ENCODE measurements around the gene NLK. TPM values are rescaled to one million over a fixed set of nuclear protein-coding genes. Genes with fewer than 3 reads are reported as not detected.
"Not testable (repeated sequence)": the region's sequence is repeated elsewhere in the genome, so short reads cannot be mapped to it uniquely, and the experiment has no call there.

NLK gene
- total RNA-seq, 1 experiment from 2014 or later = 12.8 TPM

DNA sequence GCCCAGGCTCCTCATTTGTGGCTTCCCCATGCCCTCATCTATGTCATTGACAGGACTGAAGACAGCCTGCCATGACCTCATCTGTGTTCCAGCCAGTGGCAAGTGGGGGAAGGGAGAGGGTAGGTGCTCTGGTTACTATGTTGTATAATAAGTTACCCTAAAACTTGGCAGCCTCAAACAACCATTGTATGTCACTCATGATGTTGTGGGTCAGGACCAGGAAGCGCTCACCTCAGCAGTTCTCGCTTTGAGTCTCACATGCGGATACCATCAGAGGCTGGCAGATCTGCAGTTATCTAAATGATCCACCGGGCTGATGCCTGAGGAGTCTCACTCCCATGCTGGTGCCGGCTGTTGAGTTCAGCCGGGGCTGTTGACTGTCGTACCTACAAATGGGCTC is 187.5 kb downstream of the NLK start:
- Histone ChIP-seq H3K9me3 (ENCODE audit: control insufficient read depth in 1 of 2, insufficient read depth in 1 of 2, low read depth in 1 of 2, low read length in 2 of 2) (no peaks in the 10 kb centered on the region), H3K9ac (ENCODE audit: low read length) (no peak overlapping the region), H3K4me3 (replicated peaks in 1 of 2; ENCODE audit: low read depth in 1 of 2, low read length in 2 of 2) (no peak overlapping the region), H3K27ac (ENCODE audit: low read depth, low read length) (no peak overlapping the region), H3K79me2 (ENCODE audit: insufficient read depth, low read length) (no peaks in the 10 kb centered on the region), H3K9me2 (ENCODE audit: insufficient read depth) (no peaks in the 10 kb centered on the region), H4K20me1 (ENCODE audit: insufficient read depth) (no peaks in the 10 kb centered on the region), H3K4me1 (ENCODE audit: control insufficient read depth in 1 of 2, insufficient read depth in 2 of 2, low read length in 2 of 2) (peaks cover 13 to 38% of the 10 kb centered on the region in 2 experiments), H3K27me3 (ENCODE audit: insufficient read depth, low read length) (no peaks in the 10 kb centered on the region), H3K4me2 (ENCODE audit: low read length) (no peak overlapping the region), H3K36me3 (ENCODE audit: control insufficient read depth in 1 of 2, insufficient read depth in 2 of 2, low read length in 2 of 2) (no peaks in the 10 kb centered on the region), H2AFZ (ENCODE audit: low read depth, low read length, poor library complexity, severe bottlenecking) (no peak overlapping the region)
- no TSS peak for BruUV-seq (replicated peaks)
- ATAC-seq = no peak
- ChIA-PET RAD21 (ENCODE audit: low non-redundant PET in 1 of 2, low total read pairs in 2 of 2, uncharacterized antibody in 2 of 2, unreplicated experiment in 2 of 2) (no interaction called here), CTCF (interaction anchor here (2.3 kb wide), 1 partner anchor 21 kb away, joined by 6 read pairs; no protein-coding TSS in a partner anchor), POLR2A (no interaction called here)
- TF ChIP-seq EZH2phosphoT487 (IDR thresholded peaks at IDR 0.05; ENCODE audit: borderline replicate concordance) = no peak
- DNase-seq (ENCODE audit: low read depth, low spot score) = no peak
- intact Hi-C loops (cut with micrococcal nuclease) = loop anchor here (5.0 kb wide), 1 partner anchor 107 kb away; the partner anchor contains the start of genes IFT20 and TNFAIP1

DNA sequence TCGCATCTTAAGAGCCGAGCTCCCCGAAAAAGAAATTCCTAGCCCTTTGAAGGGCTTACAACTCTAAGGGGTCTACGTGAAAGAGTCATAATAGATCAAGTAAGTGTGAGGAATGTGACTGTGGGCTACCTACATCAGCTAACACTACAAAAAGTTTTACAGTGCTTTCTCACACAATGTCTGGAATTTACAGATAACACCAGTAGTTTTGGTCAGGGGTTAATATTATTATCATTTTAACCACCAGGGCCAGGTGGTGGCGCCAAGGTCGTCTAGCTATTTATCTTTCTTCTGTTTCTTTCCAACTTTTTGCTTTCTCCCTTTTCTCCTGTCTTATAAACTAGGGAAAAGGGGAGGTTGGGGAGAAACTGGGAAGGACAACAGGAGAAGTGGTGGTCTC is 188.1 kb downstream of the NLK start:
- CTCF ChIA-PET = interaction anchor here (1.8 kb wide), 1 partner anchor 21 kb away, joined by 6 read pairs; no protein-coding TSS in a partner anchor
- DNase-seq (ENCODE audit: low read depth, low spot score); H3K27me3 ChIP-seq (ENCODE audit: insufficient read depth, low read length); H3K27ac ChIP-seq (ENCODE audit: low read depth, low read length); H2AFZ ChIP-seq (ENCODE audit: low read depth, low read length, poor library complexity, severe bottlenecking); H3K4me3 ChIP-seq (replicated peaks in 1 of 2; ENCODE audit: low read depth in 1 of 2, low read length in 2 of 2); H3K9me2 ChIP-seq (ENCODE audit: insufficient read depth); H3K4me2 ChIP-seq (ENCODE audit: low read length); H3K79me2 ChIP-seq (ENCODE audit: insufficient read depth, low read length); POLR2A ChIA-PET; H4K20me1 ChIP-seq (ENCODE audit: insufficient read depth); H3K9ac ChIP-seq (ENCODE audit: low read length); RAD21 ChIA-PET (ENCODE audit: low non-redundant PET in 1 of 2, low total read pairs in 2 of 2, uncharacterized antibody in 2 of 2, unreplicated experiment in 2 of 2); BruUV-seq (replicated peaks); H3K36me3 ChIP-seq (ENCODE audit: control insufficient read depth in 1 of 2, insufficient read depth in 2 of 2, low read length in 2 of 2); H3K9me3 ChIP-seq (ENCODE audit: control insufficient read depth in 1 of 2, insufficient read depth in 1 of 2, low read depth in 1 of 2, low read length in 2 of 2); ATAC-seq: not testable (repeated sequence)
- H3K4me1 ChIP-seq (ENCODE audit: control insufficient read depth in 1 of 2, insufficient read depth in 2 of 2, low read length in 2 of 2) = peaks cover 13 to 38% of the 10 kb centered on the region in 2 experiments
- TF ChIP-seq, protein P1, sequence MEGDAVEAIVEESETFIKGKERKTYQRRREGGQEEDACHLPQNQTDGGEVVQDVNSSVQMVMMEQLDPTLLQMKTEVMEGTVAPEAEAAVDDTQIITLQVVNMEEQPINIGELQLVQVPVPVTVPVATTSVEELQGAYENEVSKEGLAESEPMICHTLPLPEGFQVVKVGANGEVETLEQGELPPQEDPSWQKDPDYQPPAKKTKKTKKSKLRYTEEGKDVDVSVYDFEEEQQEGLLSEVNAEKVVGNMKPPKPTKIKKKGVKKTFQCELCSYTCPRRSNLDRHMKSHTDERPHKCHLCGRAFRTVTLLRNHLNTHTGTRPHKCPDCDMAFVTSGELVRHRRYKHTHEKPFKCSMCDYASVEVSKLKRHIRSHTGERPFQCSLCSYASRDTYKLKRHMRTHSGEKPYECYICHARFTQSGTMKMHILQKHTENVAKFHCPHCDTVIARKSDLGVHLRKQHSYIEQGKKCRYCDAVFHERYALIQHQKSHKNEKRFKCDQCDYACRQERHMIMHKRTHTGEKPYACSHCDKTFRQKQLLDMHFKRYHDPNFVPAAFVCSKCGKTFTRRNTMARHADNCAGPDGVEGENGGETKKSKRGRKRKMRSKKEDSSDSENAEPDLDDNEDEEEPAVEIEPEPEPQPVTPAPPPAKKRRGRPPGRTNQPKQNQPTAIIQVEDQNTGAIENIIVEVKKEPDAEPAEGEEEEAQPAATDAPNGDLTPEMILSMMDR (IDR thresholded peaks at IDR 0.05 in 2 of 3, conservative IDR thresholded peaks at IDR 0.05 in 1 of 3; ENCODE audit: borderline replicate concordance in 1 of 3, insufficient read depth in 1 of 3, low read depth in 2 of 3, low read length in 2 of 3) = peak in 2 of 3 experiments; percentile 12 to 14; a peak in 2 of 6 replicates
- intact Hi-C loops (cut with micrococcal nuclease) = loop anchor here (5.0 kb wide), 1 partner anchor 107 kb away; the partner anchor contains the start of genes IFT20 and TNFAIP1

DNA sequence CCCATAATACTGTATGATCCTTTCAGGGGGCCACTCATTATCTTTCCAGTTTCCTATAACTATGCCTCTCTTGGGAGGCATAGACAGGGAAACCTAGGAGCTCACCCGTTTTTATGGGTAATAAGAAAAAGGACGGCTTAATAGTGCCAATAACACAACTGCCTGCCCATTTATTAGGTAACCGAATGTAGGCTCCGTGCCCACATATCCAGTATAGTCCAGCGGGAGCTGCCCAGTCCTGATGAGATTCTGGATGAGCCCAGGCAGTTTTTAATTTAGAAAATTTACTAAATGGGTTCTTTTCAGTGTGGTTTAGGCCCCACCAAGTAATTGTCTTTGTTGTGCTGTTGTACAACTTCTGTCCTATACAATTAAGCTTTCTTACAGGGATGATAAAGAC is 189.1 kb downstream of the NLK start:
- BruUV-seq (replicated peaks); POLR2A ChIA-PET; H3K36me3 ChIP-seq (ENCODE audit: control insufficient read depth in 1 of 2, insufficient read depth in 2 of 2, low read length in 2 of 2); H3K4me2 ChIP-seq (ENCODE audit: low read length); H4K20me1 ChIP-seq (ENCODE audit: insufficient read depth); H3K27me3 ChIP-seq (ENCODE audit: insufficient read depth, low read length); H3K9me2 ChIP-seq (ENCODE audit: insufficient read depth); DNase-seq (ENCODE audit: low read depth, low spot score); ATAC-seq; H2AFZ ChIP-seq (ENCODE audit: low read depth, low read length, poor library complexity, severe bottlenecking); H3K4me3 ChIP-seq (replicated peaks in 1 of 2; ENCODE audit: low read depth in 1 of 2, low read length in 2 of 2); H3K9ac ChIP-seq (ENCODE audit: low read length); H3K9me3 ChIP-seq (ENCODE audit: control insufficient read depth in 1 of 2, insufficient read depth in 1 of 2, low read depth in 1 of 2, low read length in 2 of 2); H3K27ac ChIP-seq (ENCODE audit: low read depth, low read length); RAD21 ChIA-PET (ENCODE audit: low non-redundant PET in 1 of 2, low total read pairs in 2 of 2, uncharacterized antibody in 2 of 2, unreplicated experiment in 2 of 2); H3K79me2 ChIP-seq (ENCODE audit: insufficient read depth, low read length): not testable (repeated sequence)
- intact Hi-C loops (cut with micrococcal nuclease) = loop anchor here (5.0 kb wide), 1 partner anchor 106 kb away; the partner anchor contains the start of genes IFT20 and TNFAIP1
- H3K4me1 ChIP-seq (ENCODE audit: control insufficient read depth in 1 of 2, insufficient read depth in 2 of 2, low read length in 2 of 2) = peaks cover 13 to 37% of the 10 kb centered on the region in 2 experiments
- CTCF ChIA-PET = interaction anchor here (1.8 kb wide), 1 partner anchor 20 kb away, joined by 6 read pairs; no protein-coding TSS in a partner anchor

All from HCT116 (cell line).